HEK293T (cell line): ENCODE results near the gene KLK6.

Source experiments
- ARNT ChIP-seq: fragments of 450-650 bp; IDR thresholded peaks from 2 replicates; pipeline ENCODE4 v1.6.1; 2017; ENCODE audit warnings: mild to moderate bottlenecking
- ELF4 ChIP-seq: fragments of 450-650 bp; IDR thresholded peaks from 2 replicates; pipeline ENCODE4 v1.6.1; 2017; ENCODE audit warnings: antibody characterized with exemption
- FOXA1 ChIP-seq: fragments of 450-650 bp; IDR thresholded peaks from 2 replicates; pipeline ENCODE4 v1.6.1; 2016; ENCODE audit warnings: mild to moderate bottlenecking
- SP1 ChIP-seq: fragments of 450-650 bp; IDR thresholded peaks from 2 replicates; pipeline ENCODE4 v1.6.1; 2017
- SUZ12 ChIP-seq: fragments of 450-650 bp; IDR thresholded peaks from 2 replicates; pipeline ENCODE4 v1.6.1; 2016; ENCODE audit warnings: mild to moderate bottlenecking
- TARDBP ChIP-seq: fragments of 450-650 bp; IDR thresholded peaks from 2 replicates; pipeline ENCODE4 v1.6.1; 2016

- TF ChIP-seq ARNT = no peak
- TF ChIP-seq ELF4 = no peak
- no peak for TF ChIP-seq SP1
- no peak for TF ChIP-seq SUZ12
- TF ChIP-seq TARDBP = no peak
- no peak for TF ChIP-seq FOXA1
These were observed 12.3 kb upstream of the KLK6 start for GRCh38 chr19:50981587-50982146.
